ENCODE results near the gene BICD2.

BICD2 gene

DNA sequence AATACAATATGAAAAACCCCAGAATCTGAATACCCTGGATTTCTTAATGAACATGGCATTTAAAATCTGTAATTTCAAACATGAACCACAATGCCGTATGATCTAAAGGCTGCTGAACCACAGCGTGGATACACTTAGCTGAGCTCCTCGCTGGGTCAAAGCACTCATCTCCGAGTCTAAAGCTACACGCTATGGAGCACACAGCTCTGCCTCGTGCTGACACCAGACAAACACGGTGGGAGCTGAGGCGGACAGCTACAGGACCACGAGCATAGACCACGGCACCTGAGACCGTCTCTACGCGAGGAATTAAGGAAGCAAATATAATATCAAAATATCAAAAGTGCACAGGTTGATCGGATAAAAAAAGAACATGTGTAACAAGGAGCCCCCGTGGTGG lies 51.9 kb downstream of the BICD2 start:
- DNase-seq = peak; percentile 10

DNA sequence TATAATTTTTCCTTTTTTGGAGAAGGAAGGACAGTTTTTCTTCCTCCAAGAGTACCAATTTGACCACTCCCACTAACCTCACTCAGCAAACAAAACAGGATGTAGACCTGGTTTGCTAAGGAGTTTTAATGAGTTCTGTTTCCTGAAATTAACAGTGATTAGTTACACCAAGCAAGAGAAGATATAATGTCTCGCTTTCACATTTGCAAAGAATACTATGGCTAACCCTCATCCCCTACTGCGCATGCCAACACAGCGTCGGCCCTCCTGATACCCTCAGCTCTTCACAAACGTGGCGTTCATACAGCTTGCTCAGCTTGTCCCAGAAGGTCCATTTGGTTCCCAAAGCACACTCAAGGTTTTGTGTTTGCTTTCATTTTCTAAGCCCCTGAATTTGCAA lies 52.8 kb downstream of the BICD2 start:
- DNase-seq = no peak

DNA sequence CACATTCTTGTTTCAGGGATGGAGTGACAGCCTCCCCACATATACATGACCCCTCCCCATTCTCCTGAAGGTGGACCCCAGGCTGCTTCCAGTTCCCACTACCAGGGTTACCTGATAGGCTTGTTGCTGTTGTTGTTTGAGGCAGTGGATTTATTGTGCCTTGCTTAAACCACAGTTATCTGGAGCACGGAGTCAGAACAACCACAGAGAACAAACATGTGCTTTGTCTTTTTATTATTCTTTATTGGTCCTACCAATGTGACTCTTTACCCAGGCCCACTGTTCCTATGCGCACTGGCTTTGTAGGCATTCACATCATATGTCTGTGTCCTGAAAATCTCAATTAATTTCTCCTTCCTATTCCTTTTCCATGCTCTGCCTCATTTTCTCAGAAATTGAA lies 53.5 kb downstream of the BICD2 start:
- DNase-seq = no peak

DNA sequence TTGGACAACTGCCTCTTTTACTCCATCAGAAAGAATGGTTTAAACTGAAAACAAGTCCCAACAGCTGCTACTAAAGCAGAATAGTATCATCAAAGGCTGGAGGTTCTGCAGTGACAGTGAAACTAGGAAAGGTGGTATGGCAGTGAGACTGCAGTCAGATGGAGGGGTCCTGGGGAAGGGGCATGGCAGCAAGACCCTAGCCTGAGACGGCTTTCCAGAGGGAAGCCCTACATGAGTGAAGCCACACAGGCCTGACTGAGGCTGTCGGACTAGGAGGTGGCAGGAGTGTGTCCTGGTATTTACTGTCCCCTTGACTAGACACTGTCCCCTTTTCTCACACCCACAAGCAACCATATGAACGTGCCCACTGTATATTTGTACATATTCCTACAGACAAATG lies 54.3 kb downstream of the BICD2 start:
- no peak for DNase-seq

DNA sequence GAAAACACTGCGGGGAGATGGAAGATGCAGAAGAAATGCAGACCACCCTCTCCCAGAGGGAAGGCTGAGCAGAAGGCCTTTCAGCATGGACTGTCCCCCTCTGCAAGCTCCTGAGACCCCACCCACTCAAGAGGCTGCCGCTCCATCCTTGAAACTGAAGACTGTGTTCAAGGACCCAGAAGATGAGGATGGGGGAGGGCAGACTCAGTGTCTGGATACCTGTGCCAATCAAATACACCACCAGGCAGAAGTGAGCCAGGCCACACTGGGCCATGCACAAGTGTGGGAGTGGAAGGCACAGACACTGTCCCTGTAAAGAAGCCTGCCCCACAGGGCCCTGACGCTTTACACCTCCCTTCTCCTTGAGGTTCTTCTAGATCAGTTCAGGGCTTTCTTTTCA lies 54.7 kb downstream of the BICD2 start:
- no peak for DNase-seq

DNA sequence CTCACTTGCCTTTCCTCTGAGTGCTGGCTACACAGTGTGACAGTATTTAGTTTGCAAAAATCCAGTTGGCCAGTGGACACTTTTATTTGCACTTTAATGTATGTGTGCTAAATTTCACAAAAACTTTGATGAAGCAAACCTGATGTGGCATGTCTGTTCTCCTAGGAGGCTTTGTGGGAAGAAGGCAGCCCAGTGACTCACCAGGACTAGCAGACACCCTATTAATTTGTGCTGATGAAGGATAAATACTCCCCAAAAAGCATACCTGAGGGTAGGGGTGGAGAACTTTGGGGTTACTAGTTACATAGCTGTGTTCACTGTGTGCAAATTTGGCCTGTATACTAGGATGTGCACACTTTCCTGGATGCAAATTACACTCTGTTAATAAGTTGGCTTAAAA lies 55.4 kb downstream of the BICD2 start:
- no peak for DNase-seq

DNA sequence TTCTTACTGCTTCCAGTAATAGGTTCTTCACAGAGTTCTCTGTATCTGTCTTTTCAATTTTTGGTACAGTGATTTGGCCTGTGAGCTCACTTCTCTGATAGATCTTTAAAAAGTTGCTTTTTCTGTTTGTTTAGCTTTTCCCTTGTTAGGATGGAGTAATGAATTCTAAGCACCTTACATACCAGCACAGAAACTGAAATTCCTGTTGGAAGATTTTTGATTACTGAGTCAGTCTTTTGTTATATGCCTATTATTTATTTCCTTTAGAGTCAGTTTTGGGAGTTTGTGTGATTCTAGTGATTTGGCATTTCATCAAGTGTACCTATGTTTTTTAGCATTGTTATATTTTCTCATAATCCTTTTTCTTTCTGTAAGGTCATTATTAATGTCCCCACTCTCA lies 57.1 kb downstream of the BICD2 start:
- DNase-seq = no peak

DNA sequence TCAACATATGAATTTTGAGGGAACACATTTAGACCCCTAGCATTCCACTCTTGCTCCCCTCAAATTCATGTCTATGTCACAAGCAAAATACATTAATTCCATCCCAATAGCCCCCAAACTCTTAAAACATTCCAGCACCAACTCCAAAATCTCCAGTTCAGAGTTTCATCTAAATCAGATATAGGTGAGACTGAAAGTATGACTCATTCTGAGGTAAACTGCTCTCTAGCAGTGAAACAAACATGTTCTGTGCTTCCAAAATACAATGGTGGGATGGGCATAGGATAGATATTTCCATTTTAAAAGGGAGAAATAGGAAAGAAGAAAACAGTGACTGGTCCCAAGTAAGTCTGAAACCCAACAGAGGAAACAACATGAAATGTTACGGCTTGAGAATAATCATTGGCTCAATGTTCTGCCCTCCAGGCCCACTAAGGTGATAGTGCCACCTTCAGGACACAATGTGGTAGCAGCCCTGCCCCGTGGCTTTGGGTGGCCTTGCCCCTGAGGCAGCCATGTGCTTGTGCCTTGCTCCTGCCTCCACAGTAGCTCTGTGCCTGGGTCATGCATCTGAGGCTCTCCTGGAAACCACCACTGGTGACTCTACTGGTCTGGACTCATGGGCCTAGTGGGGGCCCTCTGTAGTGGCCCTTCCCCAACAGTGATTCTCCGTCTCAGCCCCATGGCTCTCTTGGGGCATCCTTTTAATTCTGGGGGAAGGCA lies 58.3 kb downstream of the BICD2 start:
- DNase-seq = peak; percentile 36

DNA sequence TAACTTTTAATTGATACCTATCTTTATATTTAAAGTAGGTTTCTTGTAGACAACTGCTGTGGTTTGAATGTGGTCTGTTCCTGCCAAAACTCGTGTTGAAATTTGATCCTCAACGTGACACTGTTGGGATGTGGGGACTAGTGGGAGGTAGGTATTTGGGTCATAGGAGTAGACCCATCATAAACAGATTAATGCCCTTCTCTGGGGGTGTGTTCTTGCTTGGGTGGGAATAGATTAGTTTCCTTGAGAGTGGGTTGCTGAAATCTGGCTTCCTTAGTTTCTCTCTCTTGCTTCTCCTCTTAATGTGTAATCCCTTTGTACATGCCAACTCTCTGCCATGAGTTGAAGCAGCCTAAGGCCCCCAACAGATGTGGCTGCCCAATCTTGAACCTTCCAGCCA lies 60.1 kb downstream of the BICD2 start:
- DNase-seq = no peak

DNA sequence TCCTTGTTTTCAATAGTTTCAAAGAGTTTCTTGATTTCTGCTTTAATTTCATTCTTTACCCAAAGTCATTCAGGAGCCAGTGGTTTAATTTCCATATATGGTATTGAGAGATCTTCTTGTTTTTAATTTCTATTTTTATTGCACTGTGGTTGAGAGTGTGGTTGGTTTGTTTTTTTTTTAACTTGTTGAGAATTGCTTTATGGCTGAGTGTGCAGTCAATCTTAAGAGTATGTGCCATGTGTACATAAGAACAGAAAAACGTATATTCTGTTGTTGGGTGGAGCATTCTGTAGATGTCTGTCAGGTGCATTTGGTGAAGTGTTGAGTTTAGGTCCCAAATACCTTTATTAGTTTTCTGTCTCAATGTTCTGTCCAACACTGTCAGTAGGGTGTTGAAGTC lies 68.0 kb downstream of the BICD2 start:
- no peak for DNase-seq

DNA sequence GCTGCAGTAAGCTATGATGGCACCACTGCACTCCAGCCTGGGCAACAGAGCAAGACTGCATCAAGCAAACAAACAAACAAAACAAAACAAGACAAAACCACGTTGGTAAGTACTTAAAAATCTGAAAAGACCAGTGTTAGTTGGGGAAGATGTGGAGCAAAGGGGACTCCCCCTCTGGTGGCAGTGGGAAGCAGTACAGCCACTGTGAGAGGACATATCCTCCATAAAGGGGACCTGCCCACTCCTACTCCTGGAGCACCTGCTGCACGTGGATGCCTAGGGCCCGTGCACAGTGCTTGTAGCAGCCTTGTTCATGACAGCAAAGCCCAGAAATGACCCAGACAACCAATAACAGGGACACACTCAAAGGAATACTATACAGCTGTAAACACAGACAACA lies 77.7 kb downstream of the BICD2 start:
- no peak for DNase-seq

DNA sequence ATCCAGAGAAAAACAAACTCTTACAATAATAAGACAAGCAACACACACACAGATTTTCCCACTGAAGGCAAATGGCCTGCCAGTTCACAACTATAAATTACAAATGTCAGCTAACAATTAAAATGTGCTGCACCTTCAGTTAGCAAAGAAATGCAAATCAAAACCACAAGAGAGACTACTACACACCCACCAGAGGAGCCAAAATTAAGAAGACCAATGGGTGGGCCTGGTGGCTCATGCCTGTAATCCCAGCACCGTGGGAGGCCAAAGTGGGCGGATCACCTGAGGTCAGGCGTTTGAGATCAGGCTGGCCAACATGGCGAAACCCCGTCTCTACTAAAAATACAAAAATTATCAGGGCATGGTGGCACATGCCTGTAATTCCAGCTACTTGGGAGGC lies 79.6 kb downstream of the BICD2 start:
- no peak for DNase-seq

DNA sequence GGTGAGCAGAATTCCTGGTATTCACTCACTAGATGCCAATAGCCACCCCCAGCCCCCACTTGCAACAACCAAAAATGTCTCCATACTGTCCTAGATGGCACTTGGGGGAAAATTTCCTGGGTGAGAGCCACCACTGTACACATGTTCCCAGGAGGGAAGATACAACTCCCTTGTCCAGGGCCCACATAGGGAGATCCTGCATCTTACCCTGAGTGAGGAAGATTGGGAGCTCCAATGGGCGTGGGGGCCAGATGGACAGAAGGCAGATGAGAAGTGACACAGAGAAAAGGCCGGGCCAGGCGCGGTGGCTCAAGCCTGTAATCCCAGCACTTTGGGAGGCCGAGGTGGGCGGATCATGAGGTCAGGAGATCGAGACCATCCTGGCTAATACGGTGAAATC lies 82.4 kb downstream of the BICD2 start:
- DNase-seq = no peak

DNA sequence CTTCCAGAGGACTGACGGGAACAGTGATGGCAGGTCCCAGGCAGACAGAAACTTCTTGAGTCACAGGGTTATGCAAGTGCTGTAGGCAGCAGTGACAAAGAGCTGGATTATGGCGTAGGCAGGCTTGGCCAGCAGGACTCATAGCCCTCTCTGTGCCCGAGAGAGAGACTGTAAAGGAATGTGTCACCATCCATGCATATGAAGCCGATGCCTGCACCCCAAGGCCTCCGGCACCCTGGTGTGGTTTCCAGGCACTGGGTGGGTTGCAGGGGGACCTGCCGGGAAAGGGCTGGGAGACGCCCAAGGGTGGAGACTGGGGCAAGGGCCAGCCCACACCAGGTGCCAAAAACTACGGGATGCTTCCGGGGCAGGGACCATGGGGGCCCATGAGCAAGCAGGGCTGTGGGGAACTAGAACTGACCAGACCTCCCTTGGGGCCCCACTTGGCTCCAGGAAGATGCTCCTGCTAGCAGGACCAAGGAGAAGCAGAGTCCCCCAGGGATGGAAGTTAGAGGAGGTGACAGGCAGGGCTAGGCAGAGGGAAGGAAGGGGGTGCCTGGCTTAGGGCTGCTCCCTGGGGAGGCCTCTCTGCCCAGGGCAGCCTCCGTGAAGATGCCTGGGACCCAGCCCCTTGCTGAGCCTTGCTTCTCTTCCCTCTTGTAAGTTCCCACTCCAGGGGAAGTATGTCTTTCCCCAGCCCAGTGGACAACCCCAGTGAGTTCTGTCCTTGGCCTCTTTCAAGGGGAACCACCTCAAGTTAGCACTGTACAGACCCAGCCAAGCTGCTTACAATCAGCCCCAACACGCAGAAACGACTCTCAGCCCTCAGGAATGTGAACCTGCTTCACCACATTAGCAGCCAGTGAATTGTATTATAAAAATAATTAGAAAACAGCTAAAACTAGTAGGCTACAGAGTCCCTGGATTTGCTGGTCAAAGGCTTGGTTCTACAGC lies 84.2 kb downstream of the BICD2 start:
- no peak for DNase-seq

DNA sequence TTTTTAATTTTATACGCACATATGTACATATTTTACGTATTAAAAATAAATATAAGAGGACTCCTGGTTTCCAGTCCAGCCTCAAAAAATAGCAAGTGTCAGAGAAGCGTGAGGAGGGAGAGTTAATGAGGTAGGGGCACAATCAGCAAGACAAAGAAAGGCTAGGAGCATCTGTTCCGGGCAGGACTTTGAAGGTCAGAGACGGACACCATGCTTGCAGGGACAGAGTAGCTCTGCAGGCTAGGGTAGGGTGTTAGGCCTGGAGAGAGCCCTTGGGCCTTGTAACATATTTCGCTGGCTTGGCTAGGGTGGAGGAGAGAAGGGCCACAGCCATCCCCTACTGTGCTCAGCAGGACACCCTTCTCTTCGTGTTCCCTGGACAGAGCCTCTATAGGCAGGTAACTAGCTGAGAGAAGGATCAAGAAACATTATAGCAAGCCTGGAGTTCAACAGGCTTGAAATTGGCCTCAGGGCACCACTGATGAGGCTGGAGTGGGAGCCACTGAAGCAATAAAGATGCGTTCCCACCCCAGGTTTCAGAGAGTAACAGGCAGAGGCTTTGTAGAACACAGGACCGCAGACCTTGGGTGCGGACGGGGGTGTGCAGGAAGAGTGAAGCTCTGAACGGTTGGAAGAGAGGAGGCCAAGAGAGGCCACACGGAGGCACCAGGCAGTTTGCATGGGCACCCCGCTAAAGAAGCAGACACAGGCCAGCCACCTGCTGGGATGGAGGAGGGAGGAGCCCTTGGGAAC lies 85.0 kb downstream of the BICD2 start:
- DNase-seq = no peak

DNA sequence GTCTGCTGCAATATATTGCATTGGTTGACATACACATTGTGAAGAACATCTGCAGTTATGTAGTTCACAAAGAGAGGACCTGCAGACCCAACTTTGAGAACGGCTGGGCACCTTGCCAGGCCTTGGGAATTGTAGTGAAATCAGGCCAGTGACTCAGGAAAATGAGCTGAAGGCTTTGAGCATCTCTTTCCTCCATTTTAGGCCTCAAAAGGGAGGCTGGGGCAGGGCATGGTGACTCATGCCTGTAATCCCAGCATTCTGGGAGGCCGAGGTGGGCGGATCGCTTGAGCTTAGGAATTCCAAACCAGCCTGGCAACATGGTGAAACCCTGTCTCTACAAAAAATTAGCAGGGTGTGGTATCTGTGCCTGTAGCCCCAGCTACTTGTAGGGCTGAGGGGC lies 93.3 kb downstream of the BICD2 start:
- DNase-seq = no peak

DNA sequence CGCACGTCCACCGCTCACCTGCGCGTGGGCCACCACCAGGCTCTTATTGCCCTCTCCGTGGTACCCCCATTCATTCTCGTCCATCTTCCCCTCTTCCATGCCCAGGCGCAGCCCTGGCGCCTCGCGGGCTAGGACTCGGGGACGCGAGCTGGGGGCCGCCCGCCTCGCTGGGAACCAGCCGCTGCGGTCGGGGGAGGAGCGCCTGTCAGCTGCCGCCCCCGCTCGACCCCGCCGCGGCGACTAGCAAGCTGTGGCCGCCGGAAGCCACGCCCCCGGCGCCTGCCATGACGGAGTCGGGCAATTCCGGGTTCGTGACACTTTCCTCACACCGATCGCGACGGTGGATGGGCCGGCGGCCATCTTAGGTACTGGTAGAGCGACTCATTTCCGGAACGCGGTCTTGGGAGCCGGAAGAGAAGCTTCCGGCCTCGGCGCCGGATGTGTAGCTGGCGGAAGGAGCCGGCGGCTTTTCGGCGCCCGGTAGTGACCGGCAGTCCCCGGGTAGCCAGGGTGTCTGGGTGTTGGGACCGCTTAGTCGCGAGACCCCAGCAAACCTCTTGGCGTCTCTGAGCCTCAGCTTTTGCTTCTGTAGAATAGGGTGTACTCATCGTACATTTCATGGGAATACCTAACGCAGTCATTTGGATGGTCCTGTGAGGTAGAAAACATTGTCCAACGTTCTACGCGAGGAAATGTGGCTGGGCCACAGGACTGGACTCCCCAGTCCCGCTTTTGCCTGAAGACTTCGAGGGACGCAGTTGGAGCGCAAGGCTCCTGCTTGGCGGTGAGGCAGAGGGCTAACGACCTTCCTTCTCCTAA lies 94.5 kb downstream of the BICD2 start, which contains the start of gene IPPK:
TSS of gene IPPK (minus strand) at position 242 of the 819 bp plus-strand sequence. CDS start at position 99, 143 bp downstream.
- DNase-seq = peak; percentile 96

DNA sequence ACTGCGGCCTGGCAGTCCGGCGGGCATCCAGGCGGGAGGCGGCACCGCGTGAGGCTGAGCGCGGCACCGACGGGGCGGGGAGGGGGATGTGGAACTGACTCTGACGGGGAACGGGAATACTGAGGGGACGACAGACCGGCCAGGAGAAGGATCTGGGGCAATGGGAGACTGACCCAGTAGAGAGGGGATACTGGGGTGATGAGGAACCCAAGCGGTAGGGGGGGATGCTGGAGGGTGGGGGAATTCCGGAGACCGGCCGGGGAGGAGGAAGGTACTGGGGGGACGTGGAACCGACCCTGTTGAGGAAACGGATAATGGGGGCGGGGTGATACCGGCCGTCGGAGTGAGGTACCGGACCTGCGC lies 95.1 kb downstream of the BICD2 start:
- no peak for DNase-seq

DNA sequence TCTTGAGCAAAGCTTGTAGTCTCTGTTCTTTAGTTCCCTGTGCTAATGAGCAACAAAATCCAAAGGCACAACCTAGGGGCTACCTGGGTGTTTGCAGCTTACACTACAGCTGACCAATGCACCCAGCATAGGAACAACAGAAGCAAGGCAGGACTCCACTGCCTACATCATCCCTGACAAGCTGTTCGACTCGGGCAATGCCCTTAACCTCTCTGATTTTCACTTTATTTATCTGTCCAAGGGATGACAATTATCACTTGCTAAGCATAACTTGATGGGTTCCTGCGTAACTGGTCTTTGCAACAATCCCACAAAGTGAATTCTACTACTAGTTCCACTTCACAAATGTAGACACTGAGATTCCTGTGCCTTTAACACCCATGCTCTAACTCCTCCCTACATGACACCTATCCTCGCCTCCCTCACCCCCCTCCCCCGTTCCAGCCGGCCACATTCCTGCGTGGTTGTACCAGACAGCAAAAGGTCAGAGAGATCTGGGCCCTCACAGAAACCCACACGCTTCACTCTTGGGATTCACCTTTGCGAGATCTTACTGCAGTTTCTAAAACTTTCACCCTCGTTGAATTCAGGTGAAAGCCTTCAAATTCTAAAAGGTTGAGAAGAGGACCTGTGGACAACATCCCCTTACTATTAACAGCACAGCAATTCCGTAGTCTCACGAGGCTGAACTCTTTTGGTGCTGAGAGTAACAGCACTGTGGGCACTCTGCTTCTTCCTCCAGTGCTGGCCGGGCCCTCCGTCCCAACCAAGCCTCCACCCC lies 95.7 kb downstream of the BICD2 start:
- DNase-seq = no peak

DNA sequence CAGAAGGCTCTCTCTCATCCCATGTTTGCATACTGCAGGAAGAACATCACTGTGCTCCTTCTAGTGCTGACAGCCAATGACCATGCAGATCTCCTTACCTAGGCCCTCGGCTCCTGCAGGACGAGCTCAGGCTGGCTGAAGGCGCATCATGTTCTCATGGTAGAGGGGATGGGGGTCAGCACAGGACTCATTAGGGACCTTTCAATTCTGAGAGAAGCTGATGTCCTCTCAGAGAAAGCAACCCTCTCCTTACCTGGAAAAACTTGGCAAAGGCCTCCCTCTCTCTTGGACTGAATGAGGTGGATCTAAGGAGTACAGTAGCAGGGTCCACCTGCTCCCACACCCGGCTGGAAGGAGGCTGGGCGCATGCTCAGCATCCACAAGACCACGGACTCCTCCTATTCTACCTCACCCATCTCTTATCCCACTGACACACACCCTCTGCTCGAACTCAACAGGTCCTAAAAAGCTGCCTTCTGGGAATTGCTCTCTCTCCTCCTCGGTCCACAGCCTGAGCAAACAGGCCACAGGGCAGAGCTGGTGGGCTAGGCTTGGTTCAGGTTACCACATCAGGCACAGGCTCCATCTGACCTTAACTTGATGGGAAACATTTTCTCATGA lies 97.6 kb downstream of the BICD2 start:
- no peak for DNase-seq

DNA sequence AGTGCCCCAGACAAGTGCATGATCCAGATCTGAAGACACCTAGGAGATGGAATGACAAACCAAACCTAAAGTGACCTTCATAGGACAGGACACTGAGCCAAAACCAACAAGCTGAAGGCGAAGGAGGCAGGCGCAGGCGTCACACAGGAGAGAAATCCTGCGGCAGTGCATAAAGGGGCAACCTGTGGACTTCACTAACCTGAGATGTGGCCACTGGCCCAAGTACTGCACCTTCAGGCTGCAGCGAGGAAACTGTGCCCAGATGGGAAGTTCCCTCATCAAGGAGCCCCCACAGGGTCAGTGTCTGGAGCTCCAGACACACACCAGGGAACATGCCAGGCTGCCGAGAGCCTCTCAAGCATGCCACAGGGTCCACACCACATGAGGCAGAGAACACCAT lies 98.4 kb downstream of the BICD2 start:
- no peak for DNase-seq
